HG03432 (cell line): ENCODE results near the gene SURF2.
"Not testable (repeated sequence)": the region's sequence is repeated elsewhere in the genome, so short reads cannot be mapped to it uniquely, and the experiment has no call there.

Experiments
- ATAC-seq: cut with Tn5 transposase; IDR thresholded peaks from one replicate; pipeline ENCODE4 v1.9.1; 2021; ENCODE audit warnings: mild to moderate bottlenecking, moderate library complexity; ENCODE audit not compliant: unreplicated experiment

The SURF2 gene

GRCh38 chr9:133356391-133357091 lies at the start of gene SURF2, which contains the start of gene SURF1:
SURF2 (plus strand) TSS chr9:133356550; CDS start chr9:133356593, 43 bp downstream.
SURF1 (minus strand) TSS chr9:133356487; CDS start chr9:133356453, 34 bp downstream.
- ATAC-seq: peak; percentile 66

DNA sequence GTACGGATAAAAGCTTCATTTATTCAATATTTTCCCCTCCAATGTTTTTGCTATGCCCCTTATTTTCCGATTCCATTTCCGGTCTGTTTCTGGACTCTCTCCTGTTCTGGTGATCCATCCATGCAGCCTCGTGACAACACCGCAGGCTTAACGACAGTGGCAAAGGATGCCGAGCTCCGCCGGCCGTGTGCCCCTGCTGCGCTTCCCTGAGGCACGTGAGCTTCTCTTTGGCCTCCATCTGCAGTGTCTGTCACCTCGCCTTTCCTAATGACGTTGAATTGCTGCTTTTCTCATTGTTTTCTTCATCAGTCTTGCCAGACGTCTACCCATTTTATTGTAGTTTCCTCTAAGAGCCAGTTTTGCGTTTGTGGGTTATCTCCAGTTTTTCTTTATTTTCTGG lies 49.0 kb upstream of the SURF2 start:
- ATAC-seq: no peak

GRCh38 chr9:133309608-133310007 lies 46.7 kb upstream of the SURF2 start:
- ATAC-seq: no peak

DNA sequence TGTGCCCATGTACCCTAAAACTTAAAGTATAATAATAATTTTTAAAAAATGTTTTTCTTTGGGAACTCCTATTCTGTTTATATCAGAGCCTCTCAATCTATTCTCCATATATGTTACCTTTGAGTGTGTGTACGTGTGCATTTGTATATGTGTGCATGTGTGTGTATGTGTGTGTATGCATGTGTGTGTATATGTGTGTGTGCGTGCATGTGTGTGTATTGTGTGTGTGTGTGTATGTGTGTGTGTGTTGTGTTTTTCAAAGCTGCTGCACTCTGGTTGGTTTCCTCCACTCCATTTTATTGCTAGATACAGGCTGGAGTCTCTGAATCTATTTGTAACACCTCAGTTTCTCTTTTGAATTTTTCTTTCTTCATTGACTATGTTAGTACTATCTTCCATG lies 40.4 kb upstream of the SURF2 start:
- ATAC-seq: no peak

DNA sequence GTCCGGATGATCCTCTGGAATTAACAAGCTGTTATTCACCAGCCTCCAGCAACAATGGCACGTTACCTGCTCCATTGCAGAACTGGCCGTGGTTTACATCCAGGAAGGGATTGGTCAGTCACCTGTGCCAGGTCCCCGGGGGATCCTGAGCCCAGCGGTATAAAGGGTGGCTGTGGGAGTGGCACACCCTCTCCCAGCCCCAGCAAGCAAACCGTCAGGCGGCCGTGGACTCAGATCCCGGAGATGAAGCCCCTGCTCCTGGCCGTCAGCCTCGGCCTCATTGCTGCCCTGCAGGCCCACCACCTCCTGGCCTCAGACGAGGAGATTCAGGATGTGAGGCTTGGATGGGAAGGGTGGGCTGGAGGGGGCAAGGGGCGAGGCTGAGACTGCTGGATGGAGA lies 38.8 kb upstream of the SURF2 start:
- ATAC-seq: not testable (repeated sequence)

- no peak for ATAC-seq
Measured at GRCh38 chr9:133320421-133320881, 35.9 kb upstream of the SURF2 start.

GRCh38 chr9:133321411-133321935 lies 34.9 kb upstream of the SURF2 start:
- no peak for ATAC-seq

- ATAC-seq: no peak
Measured at GRCh38 chr9:133322701-133323100, 33.6 kb upstream of the SURF2 start.

GRCh38 chr9:133323211-133323610 lies 33.1 kb upstream of the SURF2 start:
- no peak for ATAC-seq

- no peak for ATAC-seq
Measured at GRCh38 chr9:133323991-133324703, 32.2 kb upstream of the SURF2 start.

DNA sequence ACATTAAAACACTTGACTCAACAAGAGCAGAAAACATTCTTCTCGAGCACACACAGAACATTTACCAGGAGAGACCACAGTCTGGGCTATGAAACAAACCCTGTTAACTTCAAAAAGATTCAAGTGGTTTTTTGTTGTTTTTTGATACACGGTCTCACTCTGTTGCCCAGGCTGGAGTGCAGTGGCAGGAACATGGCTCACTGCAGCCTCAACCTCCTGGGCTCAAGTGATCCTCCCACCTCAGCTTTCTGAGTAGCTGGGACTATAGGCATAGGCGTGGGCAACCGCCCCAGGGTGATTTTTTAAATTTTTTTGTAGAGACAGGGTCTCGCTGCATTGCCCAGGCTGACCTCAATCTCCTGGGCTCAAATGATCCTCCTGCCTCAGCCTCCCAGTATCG lies 29.3 kb upstream of the SURF2 start:
- ATAC-seq: not testable (repeated sequence)

GRCh38 chr9:133327834-133328484 lies 28.4 kb upstream of the SURF2 start:
- no peak for ATAC-seq

GRCh38 chr9:133329306-133330156 lies 26.8 kb upstream of the SURF2 start:
- ATAC-seq: not testable (repeated sequence)

DNA sequence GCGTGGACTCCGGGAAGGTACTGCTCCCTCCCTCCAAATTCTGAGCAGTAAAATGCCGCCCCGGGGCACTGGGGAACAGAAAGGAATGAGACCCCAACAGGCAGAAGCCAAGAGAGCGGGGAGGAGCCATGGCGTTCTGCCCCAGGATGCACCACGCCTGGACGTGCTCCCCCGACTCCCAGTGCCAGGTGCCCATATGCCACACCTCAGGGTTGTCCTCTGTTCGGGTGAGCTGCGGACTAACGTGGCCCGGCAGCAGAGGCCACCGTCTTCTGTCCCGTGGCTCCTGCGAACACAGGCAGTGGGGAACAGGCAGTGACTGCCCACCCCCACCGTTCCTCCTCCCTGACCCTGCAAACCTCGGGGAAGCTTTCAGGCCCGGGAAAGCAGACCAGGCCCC lies 25.1 kb upstream of the SURF2 start:
- ATAC-seq: no peak

DNA sequence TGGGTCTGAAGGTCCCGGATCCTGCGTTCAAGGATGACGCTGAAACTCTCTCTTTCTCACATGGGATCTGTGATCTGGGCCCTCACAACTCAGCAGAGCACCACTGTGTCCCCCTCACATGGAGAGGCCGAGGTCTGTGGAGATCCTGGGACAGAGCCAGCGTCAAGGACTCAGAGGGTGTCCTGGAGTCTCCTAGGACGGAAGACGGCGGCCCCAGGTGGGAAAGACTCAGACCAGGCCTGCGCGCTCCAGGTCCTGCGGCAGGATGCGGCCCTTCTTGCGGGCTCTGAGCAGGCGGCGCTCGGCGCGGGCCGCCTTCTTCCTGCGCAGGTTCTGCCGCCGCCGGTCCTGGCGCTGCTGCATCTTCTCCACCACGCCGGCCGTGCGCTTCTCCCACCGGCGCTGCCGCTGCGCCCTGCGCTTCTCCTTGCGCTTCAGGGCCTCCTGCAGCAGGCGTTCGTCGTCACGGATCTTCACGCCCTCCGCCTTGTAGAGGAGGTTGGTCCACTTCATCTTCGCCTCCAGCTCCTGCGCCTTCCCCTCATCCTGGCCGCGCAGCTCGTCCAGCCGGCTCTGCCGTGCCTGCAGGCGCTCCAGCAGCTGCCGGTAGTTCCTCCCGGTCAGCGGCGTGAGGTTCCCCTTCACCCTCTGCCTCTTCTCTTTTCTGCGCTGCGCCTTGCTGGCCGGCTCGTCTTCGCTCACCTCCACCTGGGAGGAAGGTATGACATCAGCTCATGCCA lies 24.5 kb upstream of the SURF2 start:
- ATAC-seq: no peak

DNA sequence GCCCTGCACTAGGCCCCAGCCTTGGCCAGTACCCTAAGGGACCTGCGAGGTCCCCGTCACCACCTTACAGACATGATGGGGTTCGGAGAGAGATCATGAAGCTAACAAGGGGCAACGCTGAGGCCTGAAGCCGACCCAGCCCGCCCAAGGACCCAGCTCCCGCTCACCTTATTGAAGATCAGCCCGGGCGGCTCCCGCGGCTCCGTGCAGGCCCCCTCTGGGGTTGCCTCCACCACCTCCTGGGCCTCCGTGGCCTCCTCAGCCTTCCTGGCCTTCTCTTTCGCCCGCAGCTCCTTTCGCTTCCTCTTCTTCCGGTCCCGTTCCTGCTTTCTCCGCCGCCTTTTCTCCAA lies 24.0 kb upstream of the SURF2 start:
- ATAC-seq: no peak

DNA sequence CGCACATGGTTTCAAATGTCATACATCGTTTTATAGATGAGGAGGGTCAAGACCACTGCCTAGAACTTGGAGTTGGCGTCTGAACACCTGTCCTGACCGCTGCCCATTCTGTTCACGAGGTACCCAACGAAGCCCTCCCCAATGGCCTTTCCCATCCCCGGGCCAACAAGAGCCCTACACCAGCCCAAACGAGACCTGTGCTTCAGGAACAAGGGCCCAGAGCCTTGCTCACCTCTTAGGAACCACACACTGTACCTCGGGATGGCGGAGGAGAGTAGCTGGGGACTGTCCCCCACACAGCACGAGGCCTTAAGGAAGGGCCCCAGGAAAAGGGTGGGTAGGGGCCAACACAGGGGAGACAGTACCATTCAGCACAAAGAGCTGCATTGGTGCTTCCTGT lies 23.3 kb upstream of the SURF2 start:
- ATAC-seq: no peak

- no peak for ATAC-seq
Measured at GRCh38 chr9:133333566-133333965, 22.8 kb upstream of the SURF2 start.

DNA sequence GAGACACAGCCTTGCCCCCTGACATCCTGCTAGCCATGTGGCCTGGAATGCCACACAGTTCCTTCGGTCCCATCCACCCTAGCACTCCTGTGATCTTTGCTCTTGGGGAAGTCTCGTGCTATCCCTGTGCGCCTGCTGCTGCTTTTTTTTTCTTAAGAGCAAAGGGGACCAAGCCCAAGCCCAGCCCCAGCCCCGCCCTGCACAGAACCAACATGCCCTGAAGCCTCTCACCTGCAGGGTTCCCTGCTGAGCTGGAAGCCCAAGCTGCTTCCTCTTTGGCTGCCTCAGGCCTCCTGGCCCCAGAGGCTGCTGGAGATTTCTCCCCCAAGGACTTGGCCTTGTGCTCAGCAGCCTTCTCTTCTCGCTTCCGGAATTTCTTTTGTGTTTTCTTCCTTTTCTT lies 22.2 kb upstream of the SURF2 start:
- ATAC-seq: no peak

DNA sequence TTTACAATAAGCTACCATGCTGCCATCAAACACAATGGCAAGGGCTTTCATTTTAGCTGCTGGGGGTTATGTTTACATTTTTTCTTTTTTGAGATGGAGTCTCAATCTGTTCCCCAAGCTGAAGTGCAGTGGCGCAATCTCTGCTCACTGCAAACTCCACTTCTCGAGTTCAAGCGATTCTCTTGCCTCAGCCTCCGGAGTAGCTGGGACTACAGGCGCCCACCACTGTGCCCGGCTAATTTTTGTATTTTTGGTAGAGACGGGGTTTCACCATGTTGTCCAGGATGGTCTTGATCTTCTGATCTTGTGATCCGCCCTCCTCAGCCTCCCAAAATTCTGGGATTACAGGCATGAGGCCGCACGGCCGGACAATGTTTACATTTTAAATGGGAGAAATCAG lies 21.5 kb upstream of the SURF2 start:
- not testable (repeated sequence) for ATAC-seq
